Measurements from ENCODE around the gene ZRANB3. TPM values are rescaled to one million over a fixed set of nuclear protein-coding genes. Genes with fewer than 3 reads are reported as not detected.
"Not testable (repeated sequence)": the region's sequence is repeated elsewhere in the genome, so short reads cannot be mapped to it uniquely, and the experiment has no call there.

ZRANB3 gene
- total and polyA plus RNA-seq, 9 donors, result 2.6 to 11.4 (median 7.1) TPM

GRCh38 chr2:135378591-135378990 lies 152.4 kb downstream of the ZRANB3 start:
- no peaks in the 10 kb centered on the region for H3K4me1 ChIP-seq (ENCODE audit: insufficient read depth)
- no peak overlapping the region for H3K27ac ChIP-seq
- no peak for DNase-seq
- TF ChIP-seq CTCF (IDR thresholded peaks at IDR 0.05) (no peak), EP300 (IDR thresholded peaks at IDR 0.05) (no peak), POLR2A (IDR thresholded peaks at IDR 0.05) (no peak)
- intact Hi-C loops (cut with DNase I), result no loop called here
- no peaks in the 10 kb centered on the region for H3K36me3 ChIP-seq
- H3K27me3 ChIP-seq, result no peaks in the 10 kb centered on the region
- H3K9me3 ChIP-seq, result no peaks in the 10 kb centered on the region
- no peak overlapping the region for H3K4me3 ChIP-seq

GRCh38 chr2:135373702-135374101 lies 157.3 kb downstream of the ZRANB3 start:
- Histone ChIP-seq H3K4me1 (ENCODE audit: insufficient read depth) (no peaks in the 10 kb centered on the region), H3K27ac (no peak overlapping the region), H3K4me3 (no peak overlapping the region), H3K27me3 (no peaks in the 10 kb centered on the region), H3K36me3 (no peaks in the 10 kb centered on the region), H3K9me3 (no peaks in the 10 kb centered on the region)
- 88 to 95% (median 91%) methylated on average over 3 to 4 of the region's 4 CpGs for WGBS, 3 donors
- no peak for DNase-seq
- intact Hi-C loops (cut with DNase I), result no loop called here
- TF ChIP-seq EP300 (IDR thresholded peaks at IDR 0.05), result no peak
- TF ChIP-seq CTCF (IDR thresholded peaks at IDR 0.05), result no peak
- no peak for TF ChIP-seq POLR2A (IDR thresholded peaks at IDR 0.05)

GRCh38 chr2:135349941-135350340 lies 181.1 kb downstream of the ZRANB3 start:
- H3K36me3 ChIP-seq, result no peaks in the 10 kb centered on the region
- no peak overlapping the region for H3K4me3 ChIP-seq
- no peaks in the 10 kb centered on the region for H3K4me1 ChIP-seq (ENCODE audit: insufficient read depth)
- no peak for TF ChIP-seq CTCF (IDR thresholded peaks at IDR 0.05)
- no peak for TF ChIP-seq POLR2A (IDR thresholded peaks at IDR 0.05)
- TF ChIP-seq EP300 (IDR thresholded peaks at IDR 0.05), result no peak
- no peak overlapping the region for H3K27ac ChIP-seq
- intact Hi-C loops (cut with DNase I), result loop anchor here in 1 of 4 donors (5.0 kb wide), 1 partner anchor 148 kb away; no protein-coding TSS in a partner anchor
- no peak for DNase-seq
- no peaks in the 10 kb centered on the region for H3K27me3 ChIP-seq
- H3K9me3 ChIP-seq, result no peaks in the 10 kb centered on the region
- WGBS, 3 donors, result 85 to 94% (median 94%) methylated on average over 6 of the region's 6 CpGs

DNA sequence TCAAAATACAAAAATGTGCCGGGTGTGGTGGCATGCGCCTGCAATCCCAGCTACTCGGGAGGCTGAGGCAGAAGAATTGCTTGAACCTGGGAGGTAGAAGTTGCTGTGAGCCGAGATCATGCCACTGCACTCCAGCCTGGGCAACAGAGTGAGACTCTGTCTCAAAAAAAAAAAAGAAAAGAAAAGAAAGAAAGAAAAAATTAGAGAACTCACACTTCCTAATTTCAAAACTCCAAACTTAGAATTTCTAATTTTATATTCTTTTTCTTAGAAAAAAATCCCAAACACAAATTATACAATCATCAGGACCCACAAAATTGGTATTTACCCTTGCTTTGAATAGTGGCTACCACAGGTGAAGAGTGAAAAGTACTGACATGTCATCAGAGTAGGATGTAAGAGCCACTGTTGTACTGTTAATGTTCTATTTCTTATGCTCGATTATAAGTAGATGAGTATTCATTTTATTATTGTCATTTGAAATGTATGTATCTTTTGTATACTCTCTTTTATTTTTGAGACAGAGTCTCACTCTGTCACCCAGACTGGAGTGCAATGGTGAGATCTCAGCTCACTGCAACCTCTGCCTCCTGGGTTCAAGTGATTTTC lies 182.8 kb downstream of the ZRANB3 start:
- H3K27me3 ChIP-seq; H3K27ac ChIP-seq; DNase-seq; intact Hi-C loops (cut with DNase I); H3K36me3 ChIP-seq; H3K4me3 ChIP-seq; H3K4me1 ChIP-seq (ENCODE audit: insufficient read depth); H3K9me3 ChIP-seq: not testable (repeated sequence)
- WGBS, 3 donors, result 96 to 98% (median 97%) methylated on average over 5 of the region's 5 CpGs

DNA sequence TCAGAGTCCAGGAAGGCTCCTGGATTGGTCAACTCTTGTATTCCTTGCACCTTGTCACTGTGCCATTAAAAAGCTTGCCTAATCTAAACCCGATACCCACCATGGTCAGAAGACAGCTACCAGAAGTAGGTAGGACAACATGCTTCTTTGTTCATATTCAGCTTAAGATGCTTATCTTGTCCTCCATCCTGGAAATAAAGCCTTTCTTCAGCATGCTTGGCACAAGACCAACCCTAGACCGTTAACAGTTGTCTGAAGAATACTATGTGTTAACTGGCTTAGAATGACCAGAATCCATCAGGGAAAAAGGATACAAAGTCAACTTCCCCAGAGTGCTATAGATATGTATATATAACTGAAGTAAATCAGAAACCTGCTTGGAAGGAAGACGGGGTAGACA lies 193.9 kb downstream of the ZRANB3 start:
- 89 to 90% (median 89%) methylated on average over 3 of the region's 3 CpGs for WGBS, 3 donors
- DNase-seq, result no peak
- H3K4me1 ChIP-seq (ENCODE audit: insufficient read depth), result no peaks in the 10 kb centered on the region
- no peaks in the 10 kb centered on the region for H3K27me3 ChIP-seq
- intact Hi-C loops (cut with DNase I), result no loop called here
- H3K36me3 ChIP-seq, result no peaks in the 10 kb centered on the region
- H3K27ac ChIP-seq, result no peak overlapping the region
- H3K4me3 ChIP-seq, result no peak overlapping the region
- no peak for TF ChIP-seq EP300 (IDR thresholded peaks at IDR 0.05)
- TF ChIP-seq CTCF (IDR thresholded peaks at IDR 0.05), result no peak
- no peak for TF ChIP-seq POLR2A (IDR thresholded peaks at IDR 0.05)
- no peaks in the 10 kb centered on the region for H3K9me3 ChIP-seq

All from ovary (tissue), 9 donors.